IPS DF 6.9 (cell line): ENCODE measurements around the gene USP13.
"Not testable (repeated sequence)": the region's sequence is repeated elsewhere in the genome, so short reads cannot be mapped to it uniquely, and the experiment has no call there.

ENCODE experiments used
- DNase-seq: peaks from one replicate; pipeline ENCODE4 v3.0.0-alpha.2; 2013; ENCODE audit warnings: low read depth, low spot score
- H3K27ac ChIP-seq: one replicate; pipeline ENCODE4 v1.5.1; 2013; ENCODE audit warnings: low read length, control low read depth
- H3K27me3 ChIP-seq: 2 replicates; pipeline ENCODE4 v1.6.1; 2013; ENCODE audit warnings: mild to moderate bottlenecking, low read length; ENCODE audit not compliant: control insufficient read depth, insufficient read depth
- H3K36me3 ChIP-seq: 2 replicates; pipeline ENCODE4 v1.6.1; 2013; ENCODE audit warnings: low read length; ENCODE audit not compliant: control insufficient read depth, insufficient read depth
- H3K4me1 ChIP-seq: 2 replicates; pipeline ENCODE4 v1.6.1; 2013; ENCODE audit warnings: low read length; ENCODE audit not compliant: control insufficient read depth, insufficient read depth
- H3K4me3 ChIP-seq: 2 replicates; pipeline ENCODE4 v1.5.1; 2013; ENCODE audit warnings: mild to moderate bottlenecking, low read length
- H3K9me3 ChIP-seq: 2 replicates; pipeline ENCODE4 v1.6.1; 2013; ENCODE audit warnings: low read length, inconsistent platforms; ENCODE audit not compliant: control insufficient read depth, insufficient read depth
- WGBS: extraction: QIAGEN DNeasy Blood & Tissue Kit; methylation state at CpG from one replicate; pipeline ENCODE4 v1.1.7; 2013; ENCODE audit warnings: mixed read lengths, missing lambda C conversion rate; ENCODE audit not compliant: insufficient read length, insufficient coverage; 5-methylcytosine and 5-hydroxymethylcytosine counted together

Gene USP13

GRCh38 chr3:179622023-179622422 lies 30.8 kb upstream of the USP13 start:
- DNase-seq: no peak
- Histone ChIP-seq H3K36me3 (no peaks in the 10 kb centered on the region; the same call in 1 of the 2 replicates), H3K4me3 (no peak overlapping the region), H3K27ac (no peak overlapping the region), H3K9me3 (no peaks in the 10 kb centered on the region), H3K4me1 (no peaks in the 10 kb centered on the region), H3K27me3 (no peaks in the 10 kb centered on the region)
- WGBS: no CpG with 5 or more reads among the region's 2 CpGs

DNA sequence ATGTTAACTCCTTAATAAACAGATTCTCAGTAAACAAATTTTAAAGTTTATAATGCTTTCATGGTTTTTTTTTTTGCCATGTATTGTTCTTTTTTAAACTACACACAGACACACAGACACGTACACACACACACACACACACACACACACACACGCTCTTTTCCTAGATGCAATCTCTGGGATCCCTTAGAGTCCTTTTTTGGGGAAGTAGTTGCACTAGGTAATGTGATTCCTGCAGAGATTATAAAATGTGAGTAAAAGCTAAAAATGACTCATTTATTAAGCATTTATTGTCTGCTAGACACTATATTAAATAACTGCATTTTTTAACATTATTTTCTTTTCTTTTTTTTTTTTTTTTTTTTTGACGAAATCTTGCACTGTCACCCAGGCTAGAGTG lies 28.4 kb upstream of the USP13 start:
- no peak for DNase-seq
- no peaks in the 10 kb centered on the region for H3K9me3 ChIP-seq
- H3K27me3 ChIP-seq: no peaks in the 10 kb centered on the region
- H3K4me3 ChIP-seq: no peak overlapping the region
- H3K27ac ChIP-seq: no peak overlapping the region
- H3K36me3 ChIP-seq: no peaks in the 10 kb centered on the region; the same call in 1 of the 2 replicates
- WGBS: no CpG with 5 or more reads among the region's 3 CpGs
- H3K4me1 ChIP-seq: no peaks in the 10 kb centered on the region

DNA sequence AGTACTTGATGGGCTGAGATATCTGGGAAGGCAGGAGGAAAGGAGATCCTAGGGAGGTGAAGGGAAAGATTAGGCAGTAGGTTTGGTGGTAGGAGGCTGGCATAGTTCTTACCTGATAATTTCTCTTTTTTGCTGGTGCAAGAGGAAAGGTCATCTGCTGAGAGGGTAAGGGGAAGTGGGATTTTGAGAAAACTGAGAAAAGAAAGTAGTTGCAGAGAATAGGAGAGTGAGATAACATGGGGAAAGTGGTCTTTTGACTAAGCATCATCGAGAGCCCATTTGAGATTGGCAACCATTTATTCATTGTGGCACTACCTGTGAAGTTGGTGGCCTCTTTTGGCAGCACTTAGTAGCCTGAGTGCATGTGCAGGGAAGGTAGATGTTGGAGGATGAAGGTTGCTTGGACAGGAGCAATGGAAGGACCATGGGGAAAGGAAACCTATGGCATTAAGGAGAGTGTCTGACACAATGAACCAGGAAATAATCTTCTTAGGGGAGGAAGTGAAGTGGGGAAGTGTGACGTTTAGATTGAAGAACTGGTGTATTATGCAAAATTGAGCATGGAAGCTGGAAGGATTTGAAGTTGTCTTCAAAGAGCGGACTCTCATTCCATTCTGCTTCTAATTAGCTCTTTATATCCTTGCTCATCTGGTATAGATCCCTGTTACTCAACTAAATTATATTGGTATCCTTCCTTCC lies 21.9 kb upstream of the USP13 start:
- Histone ChIP-seq H3K4me1 (no peaks in the 10 kb centered on the region), H3K36me3 (no peaks in the 10 kb centered on the region), H3K27me3 (no peaks in the 10 kb centered on the region), H3K9me3 (no peaks in the 10 kb centered on the region), H3K27ac (no peak overlapping the region), H3K4me3 (no peak overlapping the region)
- WGBS: 100% methylated on average over 1 of the region's 3 CpGs
- no peak for DNase-seq

GRCh38 chr3:179640469-179640868 lies 12.4 kb upstream of the USP13 start:
- H3K4me1 ChIP-seq: no peaks in the 10 kb centered on the region
- no CpG with 5 or more reads among the region's 1 CpG for WGBS
- no peaks in the 10 kb centered on the region for H3K27me3 ChIP-seq
- H3K9me3 ChIP-seq: no peaks in the 10 kb centered on the region
- no peaks in the 10 kb centered on the region for H3K36me3 ChIP-seq
- H3K4me3 ChIP-seq: no peak overlapping the region
- no peak overlapping the region for H3K27ac ChIP-seq
- no peak for DNase-seq

DNA sequence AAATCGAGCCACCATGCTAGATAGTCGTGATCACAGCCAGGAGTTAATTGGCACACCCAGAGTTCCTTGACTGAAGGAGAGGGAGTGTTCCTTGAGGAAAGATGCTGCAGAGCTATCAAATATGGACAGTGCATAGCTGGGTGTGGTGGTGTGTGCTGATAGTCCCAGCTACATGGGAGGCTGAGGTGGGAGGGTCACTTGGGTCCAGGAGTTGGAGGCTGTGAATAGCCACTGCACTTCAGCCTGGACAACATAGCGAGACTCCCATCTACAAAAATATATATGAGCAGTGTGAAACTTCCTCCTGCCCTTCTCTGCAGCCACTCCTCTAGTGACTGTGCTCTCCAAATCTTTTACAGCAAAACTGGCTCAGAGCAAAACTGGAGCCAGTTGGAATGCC lies 10.0 kb upstream of the USP13 start:
- no peak overlapping the region for H3K4me3 ChIP-seq
- WGBS: no CpG with 5 or more reads among the region's 3 CpGs

DNA sequence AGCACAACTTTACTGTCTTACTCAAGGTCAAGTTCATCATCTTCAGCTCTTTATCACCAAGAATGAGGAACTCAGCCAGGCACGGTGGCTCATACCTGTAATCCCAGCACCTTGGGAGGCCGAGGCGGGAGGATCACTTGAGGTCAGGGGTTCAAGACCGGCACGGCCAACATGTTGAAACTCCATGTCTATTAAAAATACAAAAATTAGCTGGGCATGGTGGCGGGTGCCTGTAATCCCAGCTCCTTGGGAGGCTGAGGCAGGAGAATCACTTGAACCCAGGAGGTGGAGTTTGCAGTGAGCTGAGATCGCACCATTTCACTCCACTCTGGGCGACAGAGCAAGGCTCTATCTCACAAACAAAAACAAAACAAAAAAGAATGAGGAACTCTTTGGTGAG lies 9.0 kb upstream of the USP13 start:
- not testable (repeated sequence) for H3K36me3 ChIP-seq, H3K9me3 ChIP-seq, H3K4me1 ChIP-seq, DNase-seq, H3K27ac ChIP-seq, H3K27me3 ChIP-seq, H3K4me3 ChIP-seq
- no CpG with 5 or more reads among the region's 8 CpGs for WGBS

More for the DNA sequence above, 10.0 kb upstream of the USP13 start:
- DNase-seq: no peak
- no peaks in the 10 kb centered on the region for H3K9me3 ChIP-seq
- no peak overlapping the region for H3K27ac ChIP-seq
- no peaks in the 10 kb centered on the region for H3K36me3 ChIP-seq
- H3K4me1 ChIP-seq: no peaks in the 10 kb centered on the region
- H3K27me3 ChIP-seq: no peaks in the 10 kb centered on the region

- Histone ChIP-seq H3K9me3 (no peaks in the 10 kb centered on the region), H3K27ac (no peak overlapping the region), H3K36me3 (no peaks in the 10 kb centered on the region), H3K27me3 (no peaks in the 10 kb centered on the region), H3K4me1 (no peaks in the 10 kb centered on the region), H3K4me3 (no peak overlapping the region)
- no CpG with 5 or more reads among the region's 3 CpGs for WGBS
- no peak for DNase-seq
These were observed 6.7 kb upstream of the USP13 start for GRCh38 chr3:179646177-179646576.

DNA sequence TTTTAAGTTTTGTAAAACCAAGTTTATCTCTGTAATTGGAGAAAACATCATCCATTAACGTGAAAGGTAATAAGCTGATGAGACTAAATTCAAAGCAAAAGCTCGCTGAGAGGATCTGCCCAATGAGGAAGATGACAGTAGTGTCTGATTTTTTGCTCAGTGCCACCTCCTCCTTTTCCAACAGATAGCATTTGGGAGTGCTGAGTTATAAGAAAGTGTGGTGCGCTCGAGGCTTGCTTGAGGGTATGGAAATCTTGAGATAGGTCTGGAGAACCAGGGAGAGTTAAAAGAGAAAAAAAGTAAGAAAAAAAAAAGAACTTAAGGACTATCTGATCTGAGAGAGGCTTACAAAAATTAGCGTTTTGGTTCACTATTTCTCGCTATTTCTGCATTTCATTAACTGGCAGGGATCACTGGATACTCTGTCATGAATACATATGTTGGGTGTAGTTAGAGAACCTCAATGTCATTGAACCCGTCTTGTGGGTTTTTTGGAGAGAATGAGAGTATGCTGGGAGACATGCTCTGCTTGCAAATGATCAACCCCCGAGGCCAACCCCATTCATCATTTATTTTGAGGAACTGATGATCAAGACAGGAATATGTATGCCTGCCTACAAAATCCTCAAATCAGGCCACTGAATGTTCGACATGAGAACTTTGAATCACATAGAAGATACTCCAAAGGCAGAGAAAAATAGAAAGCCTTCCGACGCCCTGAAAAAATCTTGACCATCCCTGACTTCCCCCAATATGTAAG lies 973 bp upstream of the USP13 start:
- Histone ChIP-seq H3K36me3 (no peaks in the 10 kb centered on the region), H3K9me3 (no peaks in the 10 kb centered on the region), H3K4me1 (no peaks in the 10 kb centered on the region), H3K27ac (no peak overlapping the region), H3K27me3 (no peaks in the 10 kb centered on the region), H3K4me3 (peak overlapping the region; percentile 88; the same call in 1 of the 2 replicates)
- no peak for DNase-seq
- no CpG with 5 or more reads among the region's 11 CpGs for WGBS

- Histone ChIP-seq H3K4me3 (peak overlapping the region; percentile 88), H3K9me3 (no peaks in the 10 kb centered on the region), H3K36me3 (no peaks in the 10 kb centered on the region), H3K27ac (no peak overlapping the region), H3K27me3 (no peaks in the 10 kb centered on the region), H3K4me1 (peaks cover under 1% of the 10 kb centered on the region; the same call in 1 of the 2 replicates)
- DNase-seq: no peak
- WGBS: no CpG with 5 or more reads among the region's 77 CpGs
These were observed 407 bp downstream of the USP13 start for GRCh38 chr3:179653096-179653797.

DNA sequence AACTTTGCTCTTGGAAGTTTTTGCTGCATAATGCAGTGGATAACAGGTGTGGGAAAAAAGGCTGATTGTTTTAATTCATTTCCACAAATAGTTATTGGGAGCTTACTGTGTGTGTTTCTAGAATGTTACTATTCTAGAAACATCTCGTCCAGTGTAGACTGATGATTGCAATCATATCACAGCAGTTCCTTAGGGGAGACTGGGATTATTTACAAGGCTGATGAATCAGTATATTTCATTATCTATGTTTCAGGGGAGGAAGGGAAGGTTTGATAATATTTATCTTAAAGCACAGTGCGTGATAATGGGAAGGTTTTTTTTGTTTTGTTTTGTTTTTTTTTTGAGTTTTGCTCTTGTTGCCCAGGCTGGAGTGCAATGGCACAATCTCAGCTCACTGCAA lies 2.4 kb downstream of the USP13 start:
- no peak overlapping the region for H3K27ac ChIP-seq
- no peak for DNase-seq
- no peaks in the 10 kb centered on the region for H3K27me3 ChIP-seq
- H3K4me3 ChIP-seq: no peak overlapping the region
- no CpG with 5 or more reads among the region's 2 CpGs for WGBS
- peaks cover 4% of the 10 kb centered on the region; the same call in 1 of the 2 replicates for H3K4me1 ChIP-seq
- H3K9me3 ChIP-seq: no peaks in the 10 kb centered on the region
- no peaks in the 10 kb centered on the region for H3K36me3 ChIP-seq
